MM.1S (cell line): ENCODE results near the gene SIRT2.

Experiments
- DNase-seq: peaks from one replicate; pipeline ENCODE4 v3.0.0-alpha.2; 2015
- H2AFZ ChIP-seq: fragments of 300-600 bp; sonication (generic); 2 replicates; pipeline ENCODE4 v1.6.0; 2016; ENCODE audit warnings: antibody characterized with exemption, low read length
- H3F3A ChIP-seq: fragments of 300-600 bp; sonication (generic); 2 replicates; pipeline ENCODE4 v1.6.1; 2016; ENCODE audit warnings: mild to moderate bottlenecking, antibody characterized with exemption, low read length, moderate library complexity, mixed read lengths; ENCODE audit not compliant: insufficient read depth
- H3K27ac ChIP-seq: fragments of 300-600 bp; sonication (generic); 2 replicates; pipeline ENCODE4 v1.5.1; 2016; ENCODE audit warnings: mild to moderate bottlenecking, low read length
- H3K27me3 ChIP-seq: fragments of 300-600 bp; sonication (generic); replicated peaks from 2 replicates; pipeline ENCODE4 v1.6.0; 2016; ENCODE audit warnings: low read length; ENCODE audit not compliant: insufficient read depth
- H3K36me3 ChIP-seq: fragments of 300-600 bp; sonication (generic); replicated peaks from 2 replicates; pipeline ENCODE4 v1.6.1; 2016; ENCODE audit warnings: mild to moderate bottlenecking, low read length, mixed read lengths; ENCODE audit not compliant: insufficient read depth
- H3K4me1 ChIP-seq: fragments of 300-600 bp; sonication (generic); 2 replicates; pipeline ENCODE4 v1.6.1; 2016; ENCODE audit warnings: low read length, mixed read lengths
- H3K4me2 ChIP-seq: fragments of 300-600 bp; sonication (generic); 2 replicates; pipeline ENCODE4 v1.6.0; 2016; ENCODE audit warnings: low read depth, low read length
- H3K4me3 ChIP-seq: fragments of 300-600 bp; sonication (generic); 2 replicates; pipeline ENCODE4 v1.5.1; 2016; ENCODE audit warnings: low read length, mixed read lengths
- H3K79me2 ChIP-seq: fragments of 300-600 bp; sonication (generic); 2 replicates; pipeline ENCODE4 v1.6.1; 2016; ENCODE audit warnings: mixed run types, low read length, mixed read lengths
- H3K9ac ChIP-seq: fragments of 300-600 bp; sonication (generic); 2 replicates; pipeline ENCODE4 v1.6.1; 2016; ENCODE audit warnings: low read length, mixed read lengths
- H3K9me2 ChIP-seq: fragments of 300-600 bp; sonication (generic); replicated peaks from 2 replicates; pipeline ENCODE4 v1.6.1; 2016; ENCODE audit warnings: mild to moderate bottlenecking, low read length, mixed read lengths; ENCODE audit not compliant: insufficient read depth
- H3K9me3 ChIP-seq: fragments of 300-600 bp; sonication (generic); replicated peaks from 2 replicates; pipeline ENCODE4 v1.6.1; 2016; ENCODE audit warnings: mild to moderate bottlenecking, low read length, mixed read lengths; ENCODE audit not compliant: insufficient read depth
- H4K20me1 ChIP-seq: fragments of 300-600 bp; sonication (generic); 2 replicates; pipeline ENCODE4 v1.6.1; 2016; ENCODE audit warnings: mild to moderate bottlenecking, low read length, moderate library complexity, mixed read lengths; ENCODE audit not compliant: insufficient read depth
- CTCF ChIP-seq: fragments of 300-600 bp; sonication (generic); IDR thresholded peaks from 2 replicates; pipeline ENCODE4 v1.5.1; 2016; ENCODE audit warnings: antibody characterized with exemption, low read length, mixed read lengths
- EZH2 ChIP-seq: fragments of 300-600 bp; sonication (generic); optimal IDR thresholded peaks from 2 replicates; pipeline ENCODE3; 2017; ENCODE audit warnings: low read depth, mild to moderate bottlenecking, antibody characterized with exemption, low read length, mixed read lengths
- EZH2phosphoT487 ChIP-seq: fragments of 300-600 bp; sonication (generic); IDR thresholded peaks from 2 replicates; pipeline ENCODE4 v1.6.1; 2018; ENCODE audit warnings: antibody characterized with exemption, low read length

The SIRT2 gene

GRCh38 chr19:38879400-38879751 lies 20.0 kb downstream of the SIRT2 start:
- peaks cover 18% of the 10 kb centered on the region for H3K4me1 ChIP-seq
- peak overlapping the region; percentile 89; the same call in 1 of the 2 replicates for H3K9ac ChIP-seq
- H3K79me2 ChIP-seq: no peaks in the 10 kb centered on the region; the same call in 1 of the 2 replicates
- no peaks in the 10 kb centered on the region for H4K20me1 ChIP-seq
- no peak overlapping the region for H3K4me3 ChIP-seq
- H3K9me2 ChIP-seq: no peaks in the 10 kb centered on the region
- peak overlapping the region; percentile 100; the same call in 1 of the 2 replicates for H3K4me2 ChIP-seq
- peaks cover 21% of the 10 kb centered on the region for H3F3A ChIP-seq
- H3K9me3 ChIP-seq: no peaks in the 10 kb centered on the region
- H3K27ac ChIP-seq: peak overlapping the region; percentile 95; the same call in 1 of the 2 replicates
- H3K27me3 ChIP-seq: no peaks in the 10 kb centered on the region
- TF ChIP-seq EZH2 (no peak), CTCF (no peak), EZH2phosphoT487 (no peak)
- no peak overlapping the region for H2AFZ ChIP-seq
- H3K36me3 ChIP-seq: no peaks in the 10 kb centered on the region
- no peak for DNase-seq

- Histone ChIP-seq H3K9me3 (no peaks in the 10 kb centered on the region), H3K9ac (peak overlapping the region; percentile 89), H3K4me2 (peak overlapping the region; percentile 100), H3K4me3 (peak overlapping the region; percentile 66), H2AFZ (peak overlapping the region; percentile 75), H3K79me2 (no peaks in the 10 kb centered on the region; the same call in 1 of the 2 replicates), H4K20me1 (no peaks in the 10 kb centered on the region), H3K36me3 (no peaks in the 10 kb centered on the region), H3K9me2 (no peaks in the 10 kb centered on the region), H3K27me3 (no peaks in the 10 kb centered on the region), H3K4me1 (peaks cover 18% of the 10 kb centered on the region), H3K27ac (peak overlapping the region; percentile 95), H3F3A (peaks cover 21% of the 10 kb centered on the region)
- no peak for DNase-seq
- peak; percentile 28 for TF ChIP-seq CTCF
- TF ChIP-seq EZH2: no peak
Measured at GRCh38 chr19:38878575-38879399, 20.6 kb downstream of the SIRT2 start.

- H3K9me3 ChIP-seq: no peaks in the 10 kb centered on the region
- peak; percentile 88 for DNase-seq
- peak within 1 kb of the TSS; percentile 66 for H3K4me3 ChIP-seq
- H3K27me3 ChIP-seq: no peaks in the 10 kb centered on the region
- H4K20me1 ChIP-seq: no peaks in the 10 kb centered on the region
- H3K9me2 ChIP-seq: no peaks in the 10 kb centered on the region
- no peaks in the 10 kb centered on the region; the same call in 1 of the 2 replicates for H3K79me2 ChIP-seq
- H2AFZ ChIP-seq: peak within 1 kb of the TSS; percentile 75
- H3K36me3 ChIP-seq: no peaks in the 10 kb centered on the region
- peak within 1 kb of the TSS; percentile 89 for H3K9ac ChIP-seq
- TF ChIP-seq CTCF (no peak), EZH2 (no peak), EZH2phosphoT487 (no peak)
- peaks cover 18% of the 10 kb centered on the region for H3K4me1 ChIP-seq
- peak within 1 kb of the TSS; percentile 100 for H3K4me2 ChIP-seq
- peak within 1 kb of the TSS; percentile 95 for H3K27ac ChIP-seq
- peaks cover 21% of the 10 kb centered on the region for H3F3A ChIP-seq
Measured at GRCh38 chr19:38877781-38878574, 21.4 kb downstream of the SIRT2 start, which contains the start of gene RINL. TSS of gene RINL (minus strand) at chr19:38878275. CDS start at chr19:38876742, 1,533 bp downstream.
